ENCODE results near the gene PXYLP1.
"Not testable (repeated sequence)": the region's sequence is repeated elsewhere in the genome, so short reads cannot be mapped to it uniquely, and the experiment has no call there.

PXYLP1 gene

GRCh38 chr3:141231101-141231951 is at the start of gene PXYLP1:
TSS of gene PXYLP1 (plus strand) at chr3:141231825. CDS start at chr3:141260176, 28,351 bp downstream.
- DNase-seq: peak; percentile 82

- DNase-seq: no peak
Observed at GRCh38 chr3:141183606-141184005, 48.0 kb upstream of the PXYLP1 start.

GRCh38 chr3:141184430-141184829 is 47.2 kb upstream of the PXYLP1 start:
- no peak for DNase-seq

GRCh38 chr3:141191097-141191749 is 40.4 kb upstream of the PXYLP1 start:
- DNase-seq: no peak

- peak; percentile 89 for DNase-seq
Observed at GRCh38 chr3:141192345-141192744, 39.3 kb upstream of the PXYLP1 start.

GRCh38 chr3:141193066-141193830 is 38.4 kb upstream of the PXYLP1 start:
- DNase-seq: no peak

- no peak for DNase-seq
Observed at GRCh38 chr3:141201122-141201521, 30.5 kb upstream of the PXYLP1 start.

GRCh38 chr3:141202682-141203081 is 28.9 kb upstream of the PXYLP1 start:
- DNase-seq: no peak

- no peak for DNase-seq
Observed at GRCh38 chr3:141203866-141204265, 27.8 kb upstream of the PXYLP1 start.

GRCh38 chr3:141204343-141204742 is 27.3 kb upstream of the PXYLP1 start:
- DNase-seq: no peak

- not testable (repeated sequence) for DNase-seq
Observed at GRCh38 chr3:141211306-141211705, 20.3 kb upstream of the PXYLP1 start.

GRCh38 chr3:141212101-141212500 is 19.5 kb upstream of the PXYLP1 start:
- no peak for DNase-seq

GRCh38 chr3:141212555-141212954 is 19.1 kb upstream of the PXYLP1 start:
- no peak for DNase-seq

- no peak for DNase-seq
Observed at GRCh38 chr3:141216975-141217374, 14.7 kb upstream of the PXYLP1 start.

- no peak for DNase-seq
Observed at GRCh38 chr3:141217389-141217788, 14.2 kb upstream of the PXYLP1 start.

GRCh38 chr3:141218162-141218835 is 13.3 kb upstream of the PXYLP1 start:
- no peak for DNase-seq

GRCh38 chr3:141218926-141219325 is 12.7 kb upstream of the PXYLP1 start:
- DNase-seq: no peak

- no peak for DNase-seq
Observed at GRCh38 chr3:141223673-141224166, 7.9 kb upstream of the PXYLP1 start.

- no peak for DNase-seq
Observed at GRCh38 chr3:141225939-141226338, 5.7 kb upstream of the PXYLP1 start.

- DNase-seq: no peak
Observed at GRCh38 chr3:141227216-141227615, 4.4 kb upstream of the PXYLP1 start.

- DNase-seq: no peak
Observed at GRCh38 chr3:141227752-141228151, 3.9 kb upstream of the PXYLP1 start.

- DNase-seq: no peak
Observed at GRCh38 chr3:141228395-141228794, 3.2 kb upstream of the PXYLP1 start.

GRCh38 chr3:141229132-141229531 is 2.5 kb upstream of the PXYLP1 start:
- no peak for DNase-seq

All from T1000 (cell line).